Gastroesophageal sphincter (tissue), 4 donors: Measurements from ENCODE around the gene CKAP4. TPM values are rescaled to one million over a fixed set of nuclear protein-coding genes. Genes with fewer than 3 reads are reported as not detected.

Experiments used
- ATAC-seq: fragments of 150-250 bp; one replicate; pipeline ENCODE4 v1.9.1; 2016; ENCODE audit warnings: mild to moderate bottlenecking, moderate library complexity
- H3K27ac ChIP-seq, 4 donors: fragments of 200-600 bp; sonication (generic) in 3 of 4; 1 replicate in 3 of 4; 2 replicates in 1 of 4; pipeline ENCODE4 v1.5.1; 2016 to 2019
- H3K27me3 ChIP-seq: fragments of 200-600 bp; sonication (generic); one replicate; pipeline ENCODE4 v1.5.1; 2019
- H3K36me3 ChIP-seq, 2 donors: fragments of 200-600 bp; sonication (generic); one replicate each; pipeline ENCODE4 v1.5.1; 2019; ENCODE audit warnings: control low read depth in 1 of 2
- H3K4me1 ChIP-seq, 3 donors: fragments of 200-600 bp; sonication (generic); 1 replicate in 2 of 3; 2 replicates in 1 of 3; pipeline ENCODE4 v1.5.1; 2016 to 2019; ENCODE audit warnings: control low read depth in 2 of 3
- H3K4me3 ChIP-seq, 2 donors: fragments of 200-600 bp; sonication (generic); one replicate each; pipeline ENCODE4 v1.5.1; 2019; ENCODE audit warnings: mild to moderate bottlenecking in 1 of 2, moderate library complexity in 1 of 2
- H3K9me3 ChIP-seq, 3 donors: fragments of 200-600 bp; sonication (generic); one replicate each; pipeline ENCODE4 v1.5.1; 2017 to 2019; ENCODE audit warnings: control low read depth in 2 of 3
- EP300 ChIP-seq: sonication (generic); formaldehyde crosslinking; IDR thresholded peaks from one replicate; pipeline ENCODE4 v1.6.1; 2017; ENCODE audit warnings: antibody characterized with exemption, mild to moderate bottlenecking
- POLR2A ChIP-seq, 2 donors: fragments of 450-650 bp; IDR thresholded peaks; one replicate each; pipeline ENCODE4 v1.6.1; 2017; ENCODE audit warnings: antibody characterized with exemption in 2 of 2, mild to moderate bottlenecking in 2 of 2, moderate library complexity in 1 of 2
- POLR2AphosphoS5 ChIP-seq: sonication (generic); formaldehyde crosslinking; IDR thresholded peaks from one replicate; pipeline ENCODE4 v1.6.1; 2017; ENCODE audit warnings: antibody characterized with exemption
- WGBS, 2 donors: methylation state at CpG; one replicate each; pipeline ENCODE4 v1.1.5; 2018; ENCODE audit warnings: low coverage in 1 of 2; 5-methylcytosine and 5-hydroxymethylcytosine counted together
- total RNA-seq, 4 donors: library from RNA; depleted of rRNA; stranded (reverse); fragments of >200 nt; gene quantifications; one replicate each; pipeline ENCODE4 v1.1.0, GENCODE V29; 2016
- TF ChIP-seq, protein P1 (sequence below), 4 experiments: fragments of 200-600 bp in 2 of 4; fragments of 450-650 bp in 2 of 4; sonication (generic) in 1 of 4; IDR thresholded peaks; one replicate each; pipeline ENCODE4 v1.5.1; 2017 to 2019; ENCODE audit warnings: antibody characterized with exemption in 4 of 4, mild to moderate bottlenecking in 2 of 4, moderate library complexity in 2 of 4

Gene CKAP4
- total RNA-seq, 4 donors from 2014 or later, result 36.3 to 55.4 (median 42.9) TPM

DNA sequence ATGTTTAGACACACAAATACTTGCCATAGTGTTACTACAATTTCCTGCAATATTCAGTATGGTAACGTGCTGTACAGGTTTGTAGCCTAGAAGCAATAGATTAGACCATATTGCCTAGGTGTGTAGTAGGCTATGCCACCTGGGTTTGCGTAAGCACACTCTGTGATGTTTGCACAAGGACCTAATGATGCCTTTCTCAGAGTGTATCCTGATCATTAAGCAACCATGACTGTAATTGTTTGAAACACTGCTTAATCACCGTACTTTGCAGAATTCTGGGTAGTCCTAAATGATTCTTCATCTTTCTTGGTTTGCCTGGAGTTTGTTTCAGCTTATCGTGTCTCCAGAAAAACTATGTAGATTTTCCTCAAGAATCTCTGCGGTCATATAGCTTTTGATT lies 43.5 kb upstream of the CKAP4 start:
- H3K4me1 ChIP-seq, result peaks cover 0 to under 1% (median 0%) of the 10 kb centered on the region in 3 donors
- H3K27ac ChIP-seq, result no peak overlapping the region
- no peaks in the 10 kb centered on the region for H3K9me3 ChIP-seq
- ATAC-seq, result no peak
- TF ChIP-seq EP300, result no peak
- no peak for TF ChIP-seq POLR2A (IDR thresholded peaks at IDR 0.05)
- TF ChIP-seq POLR2AphosphoS5, result no peak
- TF ChIP-seq, protein P1, sequence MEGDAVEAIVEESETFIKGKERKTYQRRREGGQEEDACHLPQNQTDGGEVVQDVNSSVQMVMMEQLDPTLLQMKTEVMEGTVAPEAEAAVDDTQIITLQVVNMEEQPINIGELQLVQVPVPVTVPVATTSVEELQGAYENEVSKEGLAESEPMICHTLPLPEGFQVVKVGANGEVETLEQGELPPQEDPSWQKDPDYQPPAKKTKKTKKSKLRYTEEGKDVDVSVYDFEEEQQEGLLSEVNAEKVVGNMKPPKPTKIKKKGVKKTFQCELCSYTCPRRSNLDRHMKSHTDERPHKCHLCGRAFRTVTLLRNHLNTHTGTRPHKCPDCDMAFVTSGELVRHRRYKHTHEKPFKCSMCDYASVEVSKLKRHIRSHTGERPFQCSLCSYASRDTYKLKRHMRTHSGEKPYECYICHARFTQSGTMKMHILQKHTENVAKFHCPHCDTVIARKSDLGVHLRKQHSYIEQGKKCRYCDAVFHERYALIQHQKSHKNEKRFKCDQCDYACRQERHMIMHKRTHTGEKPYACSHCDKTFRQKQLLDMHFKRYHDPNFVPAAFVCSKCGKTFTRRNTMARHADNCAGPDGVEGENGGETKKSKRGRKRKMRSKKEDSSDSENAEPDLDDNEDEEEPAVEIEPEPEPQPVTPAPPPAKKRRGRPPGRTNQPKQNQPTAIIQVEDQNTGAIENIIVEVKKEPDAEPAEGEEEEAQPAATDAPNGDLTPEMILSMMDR (IDR thresholded peaks at IDR 0.05), result no peak
- WGBS, 2 donors, result 68 to 82% methylated on average over 5 of the region's 5 CpGs
- H3K4me3 ChIP-seq, result no peak overlapping the region
- no peaks in the 10 kb centered on the region for H3K27me3 ChIP-seq
- no peaks in the 10 kb centered on the region for H3K36me3 ChIP-seq

DNA sequence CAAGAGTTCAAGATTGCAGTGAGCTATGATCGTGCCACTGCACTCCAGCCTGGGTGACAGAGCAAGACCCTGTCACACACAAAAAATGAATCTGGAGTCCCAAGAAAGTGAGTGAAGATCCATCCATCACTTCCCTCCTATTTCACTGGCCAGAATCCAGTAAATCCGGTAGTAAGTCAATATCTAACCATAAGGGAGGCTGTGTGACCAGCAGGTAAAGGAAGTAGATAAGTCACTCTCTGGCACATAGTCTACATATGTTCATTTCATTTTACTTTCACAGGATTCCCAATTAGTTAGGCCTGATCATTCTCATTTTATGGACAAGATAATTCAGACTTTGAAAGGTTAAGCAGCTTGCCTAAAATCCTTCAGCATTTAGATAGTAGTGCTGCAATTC lies 42.8 kb upstream of the CKAP4 start:
- Histone ChIP-seq H3K27ac (no peak overlapping the region), H3K4me1 (no peaks in the 10 kb centered on the region), H3K4me3 (no peak overlapping the region), H3K36me3 (no peaks in the 10 kb centered on the region), H3K9me3 (no peaks in the 10 kb centered on the region), H3K27me3 (no peaks in the 10 kb centered on the region)
- ATAC-seq, result no peak
- TF ChIP-seq EP300, result no peak
- TF ChIP-seq, protein P1 (IDR thresholded peaks at IDR 0.05), result no peak
- TF ChIP-seq POLR2A (IDR thresholded peaks at IDR 0.05), result no peak
- TF ChIP-seq POLR2AphosphoS5, result no peak
- WGBS, 2 donors, result 54 to 70% methylated on average over 2 of the region's 2 CpGs

DNA sequence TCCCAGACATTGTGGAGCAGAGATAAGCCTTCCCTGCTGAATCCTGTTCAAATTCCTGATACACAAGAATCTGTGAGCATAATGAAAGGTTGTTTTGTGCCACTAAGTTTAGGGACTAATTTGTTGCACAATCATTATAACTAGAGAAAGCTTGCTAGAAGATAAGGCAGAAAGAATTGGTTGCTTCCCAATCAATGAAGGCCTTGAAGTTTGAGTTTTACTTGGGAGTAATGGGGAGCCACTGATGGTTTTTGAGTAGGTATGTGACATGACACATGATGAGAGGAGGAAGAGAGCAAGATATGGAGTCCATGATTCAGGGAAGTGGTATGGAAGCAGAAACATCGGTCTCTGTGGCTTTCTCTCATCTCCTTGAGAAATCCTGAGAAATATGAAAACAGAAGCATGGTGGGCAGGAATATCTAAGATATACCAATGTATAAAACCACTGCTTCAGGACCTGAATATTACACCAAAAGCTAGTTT lies 41.4 kb upstream of the CKAP4 start:
- WGBS, 2 donors, result 100% methylated on average over 1 of the region's 1 CpG
- H3K4me3 ChIP-seq, result no peak overlapping the region
- no peaks in the 10 kb centered on the region for H3K36me3 ChIP-seq
- H3K27ac ChIP-seq, result no peak overlapping the region
- no peaks in the 10 kb centered on the region for H3K27me3 ChIP-seq
- H3K4me1 ChIP-seq, result no peaks in the 10 kb centered on the region
- ATAC-seq, result no peak
- H3K9me3 ChIP-seq, result no peaks in the 10 kb centered on the region
- no peak for TF ChIP-seq POLR2AphosphoS5
- TF ChIP-seq EP300, result no peak
- no peak for TF ChIP-seq POLR2A (IDR thresholded peaks at IDR 0.05)
- TF ChIP-seq, protein P1 (IDR thresholded peaks at IDR 0.05), result no peak

DNA sequence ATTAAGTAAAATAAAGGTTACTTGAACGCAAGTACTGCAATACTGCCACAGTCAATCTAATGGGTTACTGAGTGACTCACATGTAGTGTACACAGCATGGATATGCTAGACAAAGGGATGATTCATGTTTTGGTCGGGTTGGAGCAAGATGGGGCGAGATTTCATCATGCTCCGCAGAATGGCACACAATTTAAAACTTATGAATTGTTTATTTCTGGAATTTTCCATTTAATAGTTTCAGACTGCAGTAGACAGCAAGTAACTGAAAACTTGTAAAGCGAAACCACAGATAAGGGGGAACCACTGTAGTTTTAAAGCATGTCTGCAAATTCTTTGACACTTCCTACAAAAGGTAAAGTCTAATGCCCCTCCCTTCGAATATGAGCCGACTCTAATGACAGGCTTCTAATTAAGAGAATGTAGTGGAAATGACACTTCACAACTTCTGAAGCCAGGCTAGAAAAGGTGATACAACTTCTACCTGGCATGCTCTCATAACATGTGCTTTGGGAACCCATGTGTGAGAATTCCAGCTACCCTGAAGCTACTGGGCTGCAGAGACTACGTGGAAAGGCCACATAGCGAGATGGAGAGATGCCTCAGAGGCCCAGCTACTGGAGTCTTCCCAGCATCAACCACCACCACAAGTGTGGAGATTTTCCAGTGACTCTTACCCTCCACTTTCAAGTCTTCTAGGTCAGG lies 40.8 kb upstream of the CKAP4 start:
- TF ChIP-seq, protein P1 (IDR thresholded peaks at IDR 0.05), result no peak
- TF ChIP-seq EP300, result no peak
- no peak for TF ChIP-seq POLR2AphosphoS5
- TF ChIP-seq POLR2A (IDR thresholded peaks at IDR 0.05), result no peak
- ATAC-seq, result no peak
- Histone ChIP-seq H3K36me3 (no peaks in the 10 kb centered on the region), H3K27ac (no peak overlapping the region), H3K9me3 (no peaks in the 10 kb centered on the region), H3K4me1 (no peaks in the 10 kb centered on the region), H3K27me3 (no peaks in the 10 kb centered on the region), H3K4me3 (no peak overlapping the region)
- 61 to 80% methylated on average over 8 to 9 of the region's 9 CpGs for WGBS, 2 donors

DNA sequence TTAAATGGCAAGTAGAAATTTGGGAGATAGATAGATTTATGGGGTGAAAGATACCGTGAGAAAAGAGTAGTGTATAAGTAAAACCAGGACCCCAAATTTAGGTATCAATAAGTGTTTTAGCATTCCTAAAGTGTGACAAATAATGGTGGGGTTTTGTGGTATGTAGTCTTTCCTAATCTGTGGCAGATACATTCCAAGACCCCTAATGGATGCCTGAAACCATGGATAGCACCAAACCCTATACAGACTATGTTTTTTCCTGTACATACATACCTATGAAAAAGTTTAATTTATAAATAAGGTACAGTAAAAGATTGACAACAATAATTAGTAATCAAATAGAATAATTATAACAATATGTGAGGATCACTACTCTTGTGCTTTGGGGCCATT lies 40.3 kb upstream of the CKAP4 start:
- ATAC-seq, result no peak
- H3K4me3 ChIP-seq, result no peak overlapping the region
- no peak for TF ChIP-seq POLR2A (IDR thresholded peaks at IDR 0.05)
- no peak for TF ChIP-seq EP300
- TF ChIP-seq POLR2AphosphoS5, result no peak
- TF ChIP-seq, protein P1 (IDR thresholded peaks at IDR 0.05), result no peak
- no peaks in the 10 kb centered on the region for H3K36me3 ChIP-seq
- no peaks in the 10 kb centered on the region for H3K9me3 ChIP-seq
- no peak overlapping the region for H3K27ac ChIP-seq
- H3K27me3 ChIP-seq, result no peaks in the 10 kb centered on the region
- 91% methylated on average over 1 of the region's 1 CpG; no CpG with 5 or more reads in 1 of the 2 donors for WGBS, 2 donors
- H3K4me1 ChIP-seq, result no peaks in the 10 kb centered on the region
